ENCODE results near the gene CBY2.

CBY2 gene

GRCh38 chr13:45763419-45763818, 61.3 kb downstream of the CBY2 start:
- Histone ChIP-seq H3F3A (ENCODE audit: insufficient read depth, low read length) (no peaks in the 10 kb centered on the region), H3K27ac (ENCODE audit: low read depth, low read length, poor library complexity, severe bottlenecking) (no peak overlapping the region), H2AFZ (ENCODE audit: low read length) (no peak overlapping the region), H3K36me3 (ENCODE audit: insufficient read depth, low read length) (no peaks in the 10 kb centered on the region), H3K4me2 (ENCODE audit: low read length) (no peak overlapping the region), H3K4me3 (ENCODE audit: low read depth, low read length, poor library complexity, severe bottlenecking) (no peak overlapping the region), H3K9me2 (ENCODE audit: low read depth, low read length) (no peaks in the 10 kb centered on the region), H3K79me2 (ENCODE audit: insufficient read depth, low read length) (no peaks in the 10 kb centered on the region), H4K20me1 (ENCODE audit: insufficient read depth, low read length) (no peaks in the 10 kb centered on the region), H3K9ac (ENCODE audit: low read length) (no peak overlapping the region), H3K4me1 (ENCODE audit: insufficient read depth, low read length, severe bottlenecking) (no peaks in the 10 kb centered on the region), H3K27me3 (ENCODE audit: insufficient read depth, low read length) (no peaks in the 10 kb centered on the region), H3K9me3 (ENCODE audit: low read length) (no peaks in the 10 kb centered on the region)
- TF ChIP-seq EZH2 (IDR thresholded peaks at IDR 0.05; ENCODE audit: borderline replicate concordance, low read length) (no peak), CTCF (IDR thresholded peaks at IDR 0.05; ENCODE audit: low read length) (no peak)
